ENCODE measurements around the gene C1orf105. TPM values are rescaled to one million over a fixed set of nuclear protein-coding genes. Genes with fewer than 3 reads are reported as not detected.

C1orf105 gene
- polyA plus RNA-seq, 1 of the 3 experiments (the other 2 are of a cell fraction): not detected

DNA sequence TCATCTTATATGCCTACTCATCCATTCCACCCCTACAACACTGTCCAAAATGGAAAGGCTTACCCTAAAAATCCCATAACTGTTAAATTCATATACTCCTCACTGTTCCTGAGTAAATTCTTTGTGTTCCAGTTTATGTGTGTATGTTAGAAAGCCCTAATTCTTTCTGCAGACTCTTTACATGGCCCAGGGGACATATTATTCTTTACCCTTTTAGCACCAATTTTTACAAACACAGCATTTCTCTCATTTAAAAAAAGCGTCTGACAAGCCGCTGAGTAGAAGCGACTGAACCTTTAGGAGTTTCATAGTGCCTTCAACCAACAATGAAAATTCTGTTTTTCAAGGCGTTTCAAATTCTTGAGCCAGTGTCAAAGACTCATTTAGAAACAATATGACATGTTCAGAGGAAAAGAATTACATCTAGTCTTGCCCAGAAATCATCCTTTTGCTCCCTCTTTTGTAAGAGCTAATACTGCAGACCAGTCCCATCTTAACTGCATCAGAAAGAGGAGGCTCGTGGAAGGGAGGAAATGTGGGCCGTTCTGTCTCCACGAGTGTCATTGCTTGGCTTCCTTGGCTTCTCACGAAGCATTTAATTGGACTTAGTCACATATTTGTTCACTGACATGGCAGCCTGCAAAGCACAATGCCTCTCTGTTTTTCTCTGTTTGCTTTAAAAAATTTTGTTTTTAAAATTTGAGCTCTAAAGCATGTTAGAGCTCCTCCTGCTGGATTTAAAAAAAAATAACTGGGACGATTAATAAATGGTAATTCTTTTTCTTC is 21.3 kb upstream of the C1orf105 start (continued):
- no peak for TF ChIP-seq EZH2phosphoT487 (IDR thresholded peaks at IDR 0.05; ENCODE audit: borderline replicate concordance, low read depth)
- peak; percentile 70 for TF ChIP-seq SMC3 (IDR thresholded peaks at IDR 0.05; ENCODE audit: low read depth, low read length)
- TF ChIP-seq FOXJ3 (CRISPR knock-in tag; IDR thresholded peaks at IDR 0.05): no peak
- peak; percentile 68 for TF ChIP-seq TCF12 (IDR thresholded peaks at IDR 0.05)
- no peak for TF ChIP-seq MEF2A (IDR thresholded peaks at IDR 0.05; ENCODE audit: borderline replicate concordance, low read depth)
- TF ChIP-seq GATA2 (CRISPR knock-in tag; IDR thresholded peaks at IDR 0.05): no peak
- TF ChIP-seq, protein P1, sequence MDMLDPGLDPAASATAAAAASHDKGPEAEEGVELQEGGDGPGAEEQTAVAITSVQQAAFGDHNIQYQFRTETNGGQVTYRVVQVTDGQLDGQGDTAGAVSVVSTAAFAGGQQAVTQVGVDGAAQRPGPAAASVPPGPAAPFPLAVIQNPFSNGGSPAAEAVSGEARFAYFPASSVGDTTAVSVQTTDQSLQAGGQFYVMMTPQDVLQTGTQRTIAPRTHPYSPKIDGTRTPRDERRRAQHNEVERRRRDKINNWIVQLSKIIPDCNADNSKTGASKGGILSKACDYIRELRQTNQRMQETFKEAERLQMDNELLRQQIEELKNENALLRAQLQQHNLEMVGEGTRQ (IDR thresholded peaks at IDR 0.05; ENCODE audit: borderline replicate concordance, low read depth, low read length): no peak
- TF ChIP-seq, protein P2, sequence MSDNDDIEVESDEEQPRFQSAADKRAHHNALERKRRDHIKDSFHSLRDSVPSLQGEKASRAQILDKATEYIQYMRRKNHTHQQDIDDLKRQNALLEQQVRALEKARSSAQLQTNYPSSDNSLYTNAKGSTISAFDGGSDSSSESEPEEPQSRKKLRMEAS (IDR thresholded peaks at IDR 0.05; ENCODE audit: low read depth): peak; percentile 39; the same call in 1 of the 2 replicates
- TF ChIP-seq RXRA (IDR thresholded peaks at IDR 0.05; ENCODE audit: borderline replicate concordance, low read depth): no peak
- peak; percentile 37; the same call in 1 of the 2 replicates for TF ChIP-seq POLR2AphosphoS5 (IDR thresholded peaks at IDR 0.05; ENCODE audit: low read depth, low read length)
- TF ChIP-seq RAD21 (IDR thresholded peaks at IDR 0.05; ENCODE audit: low read length): peak; percentile 81
- TF ChIP-seq NRF1 (IDR thresholded peaks at IDR 0.05; ENCODE audit: low read depth, low read length): no peak

DNA sequence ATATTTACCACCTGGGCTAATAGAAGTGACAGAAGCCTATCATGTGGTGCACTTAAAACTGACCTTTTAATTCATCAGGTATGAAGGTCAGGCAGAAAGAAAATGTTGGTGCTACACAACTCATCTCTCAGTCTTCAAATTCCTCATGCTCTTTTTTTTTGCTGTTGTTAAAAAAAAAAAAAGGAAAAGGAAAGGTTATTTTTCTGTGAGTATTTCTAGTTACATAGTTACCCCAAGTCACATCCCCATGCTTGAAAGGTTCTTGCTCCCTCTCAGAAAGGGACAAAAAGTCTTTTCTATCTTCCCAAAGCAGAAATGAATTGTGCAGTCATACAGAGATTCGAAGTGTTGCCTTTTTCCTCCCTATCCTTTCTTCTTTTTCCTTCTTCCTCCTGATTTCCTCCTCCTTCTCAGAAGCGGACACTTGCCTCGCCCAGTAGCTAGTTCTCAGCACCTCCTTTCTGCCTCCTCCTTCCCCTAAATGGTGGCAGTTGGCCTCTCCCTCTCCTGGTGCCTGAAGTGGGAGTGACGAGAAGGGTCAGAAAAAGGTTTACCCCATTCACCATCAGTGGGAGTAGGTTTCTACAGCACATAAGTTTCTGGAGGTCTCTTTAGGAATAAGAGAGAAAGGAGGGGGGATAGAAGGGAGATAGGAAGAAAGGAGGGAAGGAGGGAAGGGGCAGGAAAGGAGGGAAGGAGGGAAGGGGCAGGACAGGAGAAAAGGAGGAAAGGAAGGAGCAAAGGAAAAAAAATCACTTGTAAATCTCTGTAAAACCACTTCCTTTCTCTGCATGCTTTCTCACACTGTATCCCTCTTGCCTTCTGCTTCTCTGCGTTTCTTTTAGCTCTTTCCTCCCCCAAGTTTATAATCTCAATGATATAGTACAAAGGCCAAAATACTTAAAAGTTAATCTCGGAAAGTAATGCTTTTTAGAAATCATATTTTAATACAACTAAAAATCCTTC is 20.4 kb upstream of the C1orf105 start:
- Histone ChIP-seq H3K79me2 (ENCODE audit: insufficient read depth) (no peaks in the 10 kb centered on the region; the same call in 1 of the 2 replicates), H3K9me3 (no peaks in the 10 kb centered on the region), H3K9ac (no peak overlapping the region), H3K4me1 (ENCODE audit: control insufficient read depth in 1 of 2, insufficient read depth in 2 of 2, low read depth in 1 of 2, low read length in 1 of 2) (peaks cover 8 to 26% of the 10 kb centered on the region in 2 experiments), H3K4me2 (no peak overlapping the region), H3K36me3 (replicated peaks in 1 of 2; ENCODE audit: control insufficient read depth in 1 of 2, insufficient read depth in 2 of 2, low read length in 1 of 2) (peaks cover 0 to 5% of the 10 kb centered on the region in 2 experiments), H4K20me1 (ENCODE audit: insufficient read depth) (no peaks in the 10 kb centered on the region), H3K27me3 (ENCODE audit: insufficient read depth) (no peaks in the 10 kb centered on the region), H3F3A (replicated peaks; ENCODE audit: insufficient read depth) (peaks cover 19% of the 10 kb centered on the region), H2AFZ (ENCODE audit: low read depth) (0 out of 2 replicates have a peak overlapping the region, but pooled peaks have one; percentile 19), H3K27ac (ENCODE audit: low read depth in 2 of 2, low read length in 1 of 2) (peak overlapping the region in 1 of 2 experiments; percentile 85; a peak in 2 of 4 replicates), H3K9me2 (no peaks in the 10 kb centered on the region), H3K4me3 (ENCODE audit: low read depth in 2 of 2, low read length in 1 of 2) (peak overlapping the region in 1 of 2 experiments; percentile 1; a peak in 1 of 4 replicates)
- no peak for DNase-seq
- ChIA-PET CTCF (interaction anchor here (0.6 to 3.8 kb wide), 45 partner anchors 8 to 724 kb away, joined by 3 to 42 read pairs (median 4); partner anchors contain the start of gene C1orf105), POLR2A (no interaction called here)
- 76% methylated on average over 6 of the region's 6 CpGs for WGBS (ENCODE audit: low lambda C conversion rate)
- TF ChIP-seq MEF2A (IDR thresholded peaks at IDR 0.05; ENCODE audit: borderline replicate concordance, low read depth): no peak
- no peak; the same call in 1 of the 2 replicates for TF ChIP-seq FOXM1 (IDR thresholded peaks at IDR 0.05; ENCODE audit: low read depth)
- no peak for TF ChIP-seq TCF12 (IDR thresholded peaks at IDR 0.05)
- TF ChIP-seq RCOR1 (IDR thresholded peaks at IDR 0.05; ENCODE audit: low read length): no peak
- TF ChIP-seq EZH2phosphoT487 (IDR thresholded peaks at IDR 0.05; ENCODE audit: borderline replicate concordance, low read depth): no peak
- TF ChIP-seq, protein P3, sequence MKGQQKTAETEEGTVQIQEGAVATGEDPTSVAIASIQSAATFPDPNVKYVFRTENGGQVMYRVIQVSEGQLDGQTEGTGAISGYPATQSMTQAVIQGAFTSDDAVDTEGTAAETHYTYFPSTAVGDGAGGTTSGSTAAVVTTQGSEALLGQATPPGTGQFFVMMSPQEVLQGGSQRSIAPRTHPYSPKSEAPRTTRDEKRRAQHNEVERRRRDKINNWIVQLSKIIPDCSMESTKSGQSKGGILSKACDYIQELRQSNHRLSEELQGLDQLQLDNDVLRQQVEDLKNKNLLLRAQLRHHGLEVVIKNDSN (IDR thresholded peaks at IDR 0.05; ENCODE audit: borderline replicate concordance, low read depth): no peak
- TF ChIP-seq RXRA (IDR thresholded peaks at IDR 0.05; ENCODE audit: borderline replicate concordance, low read depth): no peak
- TF ChIP-seq, protein P4, sequence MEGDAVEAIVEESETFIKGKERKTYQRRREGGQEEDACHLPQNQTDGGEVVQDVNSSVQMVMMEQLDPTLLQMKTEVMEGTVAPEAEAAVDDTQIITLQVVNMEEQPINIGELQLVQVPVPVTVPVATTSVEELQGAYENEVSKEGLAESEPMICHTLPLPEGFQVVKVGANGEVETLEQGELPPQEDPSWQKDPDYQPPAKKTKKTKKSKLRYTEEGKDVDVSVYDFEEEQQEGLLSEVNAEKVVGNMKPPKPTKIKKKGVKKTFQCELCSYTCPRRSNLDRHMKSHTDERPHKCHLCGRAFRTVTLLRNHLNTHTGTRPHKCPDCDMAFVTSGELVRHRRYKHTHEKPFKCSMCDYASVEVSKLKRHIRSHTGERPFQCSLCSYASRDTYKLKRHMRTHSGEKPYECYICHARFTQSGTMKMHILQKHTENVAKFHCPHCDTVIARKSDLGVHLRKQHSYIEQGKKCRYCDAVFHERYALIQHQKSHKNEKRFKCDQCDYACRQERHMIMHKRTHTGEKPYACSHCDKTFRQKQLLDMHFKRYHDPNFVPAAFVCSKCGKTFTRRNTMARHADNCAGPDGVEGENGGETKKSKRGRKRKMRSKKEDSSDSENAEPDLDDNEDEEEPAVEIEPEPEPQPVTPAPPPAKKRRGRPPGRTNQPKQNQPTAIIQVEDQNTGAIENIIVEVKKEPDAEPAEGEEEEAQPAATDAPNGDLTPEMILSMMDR (IDR thresholded peaks at IDR 0.05): no peak
- no peak for TF ChIP-seq MXI1 (IDR thresholded peaks at IDR 0.05; ENCODE audit: low read depth, low read length)
- no peak for TF ChIP-seq NFIC (IDR thresholded peaks at IDR 0.05; ENCODE audit: borderline replicate concordance)
- TF ChIP-seq CHD2 (IDR thresholded peaks at IDR 0.05; ENCODE audit: low read length, partially characterized antibody): no peak
- no peak for TF ChIP-seq SIN3A (IDR thresholded peaks at IDR 0.05; ENCODE audit: borderline replicate concordance, low read depth, low read length)
- TF ChIP-seq YY1 (IDR thresholded peaks at IDR 0.05; ENCODE audit: low read depth): no peak
- TF ChIP-seq, protein P5, sequence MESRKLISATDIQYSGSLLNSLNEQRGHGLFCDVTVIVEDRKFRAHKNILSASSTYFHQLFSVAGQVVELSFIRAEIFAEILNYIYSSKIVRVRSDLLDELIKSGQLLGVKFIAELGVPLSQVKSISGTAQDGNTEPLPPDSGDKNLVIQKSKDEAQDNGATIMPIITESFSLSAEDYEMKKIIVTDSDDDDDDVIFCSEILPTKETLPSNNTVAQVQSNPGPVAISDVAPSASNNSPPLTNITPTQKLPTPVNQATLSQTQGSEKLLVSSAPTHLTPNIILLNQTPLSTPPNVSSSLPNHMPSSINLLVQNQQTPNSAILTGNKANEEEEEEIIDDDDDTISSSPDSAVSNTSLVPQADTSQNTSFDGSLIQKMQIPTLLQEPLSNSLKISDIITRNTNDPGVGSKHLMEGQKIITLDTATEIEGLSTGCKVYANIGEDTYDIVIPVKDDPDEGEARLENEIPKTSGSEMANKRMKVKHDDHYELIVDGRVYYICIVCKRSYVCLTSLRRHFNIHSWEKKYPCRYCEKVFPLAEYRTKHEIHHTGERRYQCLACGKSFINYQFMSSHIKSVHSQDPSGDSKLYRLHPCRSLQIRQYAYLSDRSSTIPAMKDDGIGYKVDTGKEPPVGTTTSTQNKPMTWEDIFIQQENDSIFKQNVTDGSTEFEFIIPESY (IDR thresholded peaks at IDR 0.05; ENCODE audit: borderline replicate concordance, low read depth): no peak
- TF ChIP-seq FOSL2 (IDR thresholded peaks at IDR 0.05; ENCODE audit: borderline replicate concordance, low read depth): no peak

Measured in SK-N-SH (cell line).